ENCODE results near the gene FTL. TPM values are rescaled to one million over a fixed set of nuclear protein-coding genes. Genes with fewer than 3 reads are reported as not detected.

FTL gene
- total RNA-seq, 4 donors from 2014 or later: 5,480 to 8,362 (median 5,857) TPM

- DNase-seq (ENCODE audit: low spot score in 2 of 2): no peak
- Histone ChIP-seq H3K27me3 (no peaks in the 10 kb centered on the region), H3K27ac (no peak overlapping the region), H3K9me3 (peaks cover 0 to 11% (median 0%) of the 10 kb centered on the region in 4 donors), H3K4me1 (peaks cover 0 to 3% (median 0%) of the 10 kb centered on the region in 4 donors), H3K4me3 (no peak overlapping the region), H3K36me3 (peaks cover 0 to 5% (median 0%) of the 10 kb centered on the region in 3 donors)
- WGBS, 2 donors: 80 to 83% methylated on average over 2 of the region's 2 CpGs
- TF ChIP-seq EP300 (IDR thresholded peaks at IDR 0.05) (no peak), CTCF (IDR thresholded peaks at IDR 0.05) (no peak), POLR2A (IDR thresholded peaks at IDR 0.05) (no peak)
These were observed 19.3 kb upstream of the FTL start for GRCh38 chr19:48945817-48946216.

GRCh38 chr19:48946463-48947257, 18.4 kb upstream of the FTL start:
- Histone ChIP-seq H3K36me3 (no peaks in the 10 kb centered on the region), H3K27me3 (no peaks in the 10 kb centered on the region), H3K27ac (no peak overlapping the region), H3K9me3 (peaks cover 0 to 7% (median 0%) of the 10 kb centered on the region in 4 donors), H3K4me3 (no peak overlapping the region), H3K4me1 (peaks cover 0 to 3% (median 0%) of the 10 kb centered on the region in 4 donors)
- WGBS, 2 donors: 68 to 88% methylated on average over 6 to 7 of the region's 9 CpGs
- no peak for DNase-seq (ENCODE audit: low spot score in 2 of 2)
- TF ChIP-seq CTCF (IDR thresholded peaks at IDR 0.05) (no peak), POLR2A (IDR thresholded peaks at IDR 0.05) (no peak), EP300 (IDR thresholded peaks at IDR 0.05) (no peak)

- no peak for TF ChIP-seq EP300 (IDR thresholded peaks at IDR 0.05)
- no peak for TF ChIP-seq CTCF (IDR thresholded peaks at IDR 0.05)
- no peak for TF ChIP-seq POLR2A (IDR thresholded peaks at IDR 0.05)
- no peaks in the 10 kb centered on the region for H3K27me3 ChIP-seq
These were observed 17.9 kb upstream of the FTL start for GRCh38 chr19:48947258-48947542.

GRCh38 chr19:48950159-48950558, 14.9 kb upstream of the FTL start:
- TF ChIP-seq POLR2A (IDR thresholded peaks at IDR 0.05) (no peak), CTCF (IDR thresholded peaks at IDR 0.05) (no peak), EP300 (IDR thresholded peaks at IDR 0.05) (no peak)
- H3K27me3 ChIP-seq: no peaks in the 10 kb centered on the region
- no peak overlapping the region for H3K4me3 ChIP-seq
- WGBS, 2 donors: 45 to 69% methylated on average over 3 of the region's 3 CpGs
- no peak overlapping the region for H3K27ac ChIP-seq
- no peak for DNase-seq (ENCODE audit: low spot score in 2 of 2)
- peaks cover 0 to 7% (median 0%) of the 10 kb centered on the region in 4 donors for H3K9me3 ChIP-seq
- H3K4me1 ChIP-seq: peaks cover 0 to 12% (median 2%) of the 10 kb centered on the region in 4 donors
- H3K36me3 ChIP-seq: no peaks in the 10 kb centered on the region

More at GRCh38 chr19:48947258-48947542, 17.9 kb upstream of the FTL start:
- Histone ChIP-seq H3K4me3 (no peak overlapping the region), H3K4me1 (peaks cover 0 to 3% (median 0%) of the 10 kb centered on the region in 4 donors), H3K9me3 (peaks cover 0 to 7% (median 0%) of the 10 kb centered on the region in 4 donors), H3K27ac (no peak overlapping the region), H3K36me3 (no peaks in the 10 kb centered on the region)
- WGBS, 2 donors: 84 to 100% methylated on average over 3 of the region's 3 CpGs
- DNase-seq (ENCODE audit: low spot score in 2 of 2): no peak

- TF ChIP-seq POLR2A (IDR thresholded peaks at IDR 0.05): no peak
- TF ChIP-seq EP300 (IDR thresholded peaks at IDR 0.05): no peak
- no peak for TF ChIP-seq CTCF (IDR thresholded peaks at IDR 0.05)
These were observed 14.1 kb upstream of the FTL start for GRCh38 chr19:48950830-48951519.

More at GRCh38 chr19:48950830-48951519, 14.1 kb upstream of the FTL start:
- DNase-seq (ENCODE audit: low spot score in 2 of 2): no peak
- Histone ChIP-seq H3K4me3 (no peak overlapping the region), H3K4me1 (peaks cover 0 to 20% (median 10%) of the 10 kb centered on the region in 4 donors), H3K9me3 (peaks cover 0 to 7% (median 0%) of the 10 kb centered on the region in 4 donors), H3K27me3 (no peaks in the 10 kb centered on the region), H3K27ac (no peak overlapping the region), H3K36me3 (no peaks in the 10 kb centered on the region)
- WGBS, 2 donors: 46 to 47% methylated on average over 9 of the region's 9 CpGs

All from tibial nerve (tissue), 4 donors.